Prostate gland (tissue), 2 donors: ENCODE results near the gene GFI1.

ENCODE experiments used
- POLR2AphosphoS5 ChIP-seq: sonication (generic); formaldehyde crosslinking; IDR thresholded peaks from one replicate; pipeline ENCODE4 v1.6.1; 2017; ENCODE audit warnings: antibody characterized with exemption
- TF ChIP-seq, protein P1 (sequence below), 4 experiments: fragments of 200-600 bp in 2 of 4; fragments of 450-650 bp in 2 of 4; sonication (generic) in 2 of 4; IDR thresholded peaks; 1 replicate in 3 of 4; 2 replicates in 1 of 4; pipeline ENCODE4 v1.5.1; 2016 to 2019; ENCODE audit warnings: antibody characterized with exemption in 4 of 4, mild to moderate bottlenecking in 2 of 4, moderate library complexity in 2 of 4

DNA sequence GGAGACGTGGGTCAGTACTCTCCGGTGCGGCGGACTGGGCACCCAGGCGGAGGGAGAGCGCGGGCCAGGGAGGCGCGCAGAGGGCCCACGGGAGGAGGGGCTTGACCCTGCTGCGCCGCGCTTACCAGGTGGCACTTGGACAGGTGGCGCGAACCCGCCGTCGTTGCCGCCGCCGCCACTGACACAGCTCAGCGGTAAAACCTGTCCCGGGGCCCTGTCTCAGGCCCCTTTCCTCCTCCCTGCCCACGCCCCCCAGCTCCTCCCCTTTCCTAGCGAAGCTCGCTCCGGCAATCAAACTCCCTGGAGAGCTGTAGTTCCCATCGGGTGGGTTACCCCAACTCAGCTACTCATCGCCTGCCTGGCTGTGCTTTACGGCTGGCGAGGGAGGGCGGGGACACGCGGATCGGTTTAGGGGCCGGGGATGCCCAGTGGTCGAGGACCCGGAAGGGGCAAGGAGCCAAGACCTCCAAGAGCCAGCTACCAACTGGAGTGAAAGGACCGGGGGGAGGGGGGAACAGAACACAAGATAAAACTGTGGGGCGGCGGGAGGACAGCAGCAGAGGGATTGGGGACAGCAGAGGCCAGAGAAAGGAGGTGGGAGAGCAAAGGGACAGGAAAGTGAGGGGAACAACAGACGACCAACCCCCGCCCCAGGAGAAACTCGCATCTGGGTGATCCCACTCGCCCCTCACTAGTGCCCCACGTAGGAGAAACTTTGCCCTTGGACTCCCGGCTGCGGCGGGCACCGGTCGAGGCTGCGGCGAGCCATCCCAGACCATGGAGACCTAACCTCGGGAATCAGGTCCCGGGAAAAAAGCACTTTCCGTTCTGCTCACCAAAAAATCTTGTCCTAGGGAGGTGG is 2.9 kb downstream of the GFI1 start:
- TF ChIP-seq, protein P1, sequence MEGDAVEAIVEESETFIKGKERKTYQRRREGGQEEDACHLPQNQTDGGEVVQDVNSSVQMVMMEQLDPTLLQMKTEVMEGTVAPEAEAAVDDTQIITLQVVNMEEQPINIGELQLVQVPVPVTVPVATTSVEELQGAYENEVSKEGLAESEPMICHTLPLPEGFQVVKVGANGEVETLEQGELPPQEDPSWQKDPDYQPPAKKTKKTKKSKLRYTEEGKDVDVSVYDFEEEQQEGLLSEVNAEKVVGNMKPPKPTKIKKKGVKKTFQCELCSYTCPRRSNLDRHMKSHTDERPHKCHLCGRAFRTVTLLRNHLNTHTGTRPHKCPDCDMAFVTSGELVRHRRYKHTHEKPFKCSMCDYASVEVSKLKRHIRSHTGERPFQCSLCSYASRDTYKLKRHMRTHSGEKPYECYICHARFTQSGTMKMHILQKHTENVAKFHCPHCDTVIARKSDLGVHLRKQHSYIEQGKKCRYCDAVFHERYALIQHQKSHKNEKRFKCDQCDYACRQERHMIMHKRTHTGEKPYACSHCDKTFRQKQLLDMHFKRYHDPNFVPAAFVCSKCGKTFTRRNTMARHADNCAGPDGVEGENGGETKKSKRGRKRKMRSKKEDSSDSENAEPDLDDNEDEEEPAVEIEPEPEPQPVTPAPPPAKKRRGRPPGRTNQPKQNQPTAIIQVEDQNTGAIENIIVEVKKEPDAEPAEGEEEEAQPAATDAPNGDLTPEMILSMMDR (IDR thresholded peaks at IDR 0.05) = no peak
- no peak for TF ChIP-seq POLR2AphosphoS5
